ENCODE data around the gene GET3. TPM values are rescaled to one million over a fixed set of nuclear protein-coding genes. Genes with fewer than 3 reads are reported as not detected.
A peak's percentile ranks its signal among the peaks of the same experiment; 100 is the strongest.

GET3 gene
- total and polyA plus RNA-seq, 2 of the 13 experiments (the other 11 are each of a cell fraction or from before 2014, with no cell fraction given) = 57.7 to 59.4 TPM

- TF ChIP-seq ZBTB25 (CRISPR knock-in tag; IDR thresholded peaks at IDR 0.05) (peak; percentile 59; the same call in 1 of the 2 replicates), ZNF263 (CRISPR knock-in tag; IDR thresholded peaks at IDR 0.05) (no peak), HOXA3 (CRISPR knock-in tag; IDR thresholded peaks at IDR 0.05) (no peak; the same call in 1 of the 2 replicates), NR2F2 (IDR thresholded peaks at IDR 0.05; ENCODE audit: borderline replicate concordance, low read depth) (no peak), ATF5 (CRISPR knock-in tag; IDR thresholded peaks at IDR 0.05; ENCODE audit: low read depth) (no peak), ZNF639 (CRISPR knock-in tag; conservative IDR thresholded peaks at IDR 0.05) (peak; percentile 54; the same call in 1 of the 2 replicates), ZBTB8A (CRISPR knock-in tag; IDR thresholded peaks at IDR 0.05; ENCODE audit: borderline replicate concordance, low read depth) (peak; percentile 100), POLR2G (IDR thresholded peaks at IDR 0.05; ENCODE audit: low read depth, low read length) (peak; percentile 62; the same call in 1 of the 2 replicates), ZNF329 (CRISPR knock-in tag; IDR thresholded peaks at IDR 0.05; ENCODE audit: low read depth) (peak; percentile 45; the same call in 1 of the 2 replicates), ZNF766 (CRISPR knock-in tag; IDR thresholded peaks at IDR 0.05; ENCODE audit: borderline replicate concordance) (no peak), RNF2 (conservative IDR thresholded peaks at IDR 0.05; ENCODE audit: low read depth) (no peak), GATAD1 (CRISPR knock-in tag; IDR thresholded peaks at IDR 0.05) (0 out of 2 replicates have a peak, but pooled peaks have one; percentile 16), ZNF484 (CRISPR knock-in tag; IDR thresholded peaks at IDR 0.05; ENCODE audit: borderline replicate concordance, low read depth) (no peak), ZNF121 (CRISPR knock-in tag; IDR thresholded peaks at IDR 0.05) (no peak)
- TF ChIP-seq, protein P1, sequence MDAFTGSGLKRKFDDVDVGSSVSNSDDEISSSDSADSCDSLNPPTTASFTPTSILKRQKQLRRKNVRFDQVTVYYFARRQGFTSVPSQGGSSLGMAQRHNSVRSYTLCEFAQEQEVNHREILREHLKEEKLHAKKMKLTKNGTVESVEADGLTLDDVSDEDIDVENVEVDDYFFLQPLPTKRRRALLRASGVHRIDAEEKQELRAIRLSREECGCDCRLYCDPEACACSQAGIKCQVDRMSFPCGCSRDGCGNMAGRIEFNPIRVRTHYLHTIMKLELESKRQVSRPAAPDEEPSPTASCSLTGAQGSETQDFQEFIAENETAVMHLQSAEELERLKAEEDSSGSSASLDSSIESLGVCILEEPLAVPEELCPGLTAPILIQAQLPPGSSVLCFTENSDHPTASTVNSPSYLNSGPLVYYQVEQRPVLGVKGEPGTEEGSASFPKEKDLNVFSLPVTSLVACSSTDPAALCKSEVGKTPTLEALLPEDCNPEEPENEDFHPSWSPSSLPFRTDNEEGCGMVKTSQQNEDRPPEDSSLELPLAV (CRISPR knock-in tag; conservative IDR thresholded peaks at IDR 0.05; ENCODE audit: low read depth) = no peak
- TF ChIP-seq, protein P2, sequence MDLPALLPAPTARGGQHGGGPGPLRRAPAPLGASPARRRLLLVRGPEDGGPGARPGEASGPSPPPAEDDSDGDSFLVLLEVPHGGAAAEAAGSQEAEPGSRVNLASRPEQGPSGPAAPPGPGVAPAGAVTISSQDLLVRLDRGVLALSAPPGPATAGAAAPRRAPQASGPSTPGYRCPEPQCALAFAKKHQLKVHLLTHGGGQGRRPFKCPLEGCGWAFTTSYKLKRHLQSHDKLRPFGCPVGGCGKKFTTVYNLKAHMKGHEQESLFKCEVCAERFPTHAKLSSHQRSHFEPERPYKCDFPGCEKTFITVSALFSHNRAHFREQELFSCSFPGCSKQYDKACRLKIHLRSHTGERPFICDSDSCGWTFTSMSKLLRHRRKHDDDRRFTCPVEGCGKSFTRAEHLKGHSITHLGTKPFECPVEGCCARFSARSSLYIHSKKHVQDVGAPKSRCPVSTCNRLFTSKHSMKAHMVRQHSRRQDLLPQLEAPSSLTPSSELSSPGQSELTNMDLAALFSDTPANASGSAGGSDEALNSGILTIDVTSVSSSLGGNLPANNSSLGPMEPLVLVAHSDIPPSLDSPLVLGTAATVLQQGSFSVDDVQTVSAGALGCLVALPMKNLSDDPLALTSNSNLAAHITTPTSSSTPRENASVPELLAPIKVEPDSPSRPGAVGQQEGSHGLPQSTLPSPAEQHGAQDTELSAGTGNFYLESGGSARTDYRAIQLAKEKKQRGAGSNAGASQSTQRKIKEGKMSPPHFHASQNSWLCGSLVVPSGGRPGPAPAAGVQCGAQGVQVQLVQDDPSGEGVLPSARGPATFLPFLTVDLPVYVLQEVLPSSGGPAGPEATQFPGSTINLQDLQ (CRISPR knock-in tag; IDR thresholded peaks at IDR 0.05) = no peak
- TF ChIP-seq, protein P3, sequence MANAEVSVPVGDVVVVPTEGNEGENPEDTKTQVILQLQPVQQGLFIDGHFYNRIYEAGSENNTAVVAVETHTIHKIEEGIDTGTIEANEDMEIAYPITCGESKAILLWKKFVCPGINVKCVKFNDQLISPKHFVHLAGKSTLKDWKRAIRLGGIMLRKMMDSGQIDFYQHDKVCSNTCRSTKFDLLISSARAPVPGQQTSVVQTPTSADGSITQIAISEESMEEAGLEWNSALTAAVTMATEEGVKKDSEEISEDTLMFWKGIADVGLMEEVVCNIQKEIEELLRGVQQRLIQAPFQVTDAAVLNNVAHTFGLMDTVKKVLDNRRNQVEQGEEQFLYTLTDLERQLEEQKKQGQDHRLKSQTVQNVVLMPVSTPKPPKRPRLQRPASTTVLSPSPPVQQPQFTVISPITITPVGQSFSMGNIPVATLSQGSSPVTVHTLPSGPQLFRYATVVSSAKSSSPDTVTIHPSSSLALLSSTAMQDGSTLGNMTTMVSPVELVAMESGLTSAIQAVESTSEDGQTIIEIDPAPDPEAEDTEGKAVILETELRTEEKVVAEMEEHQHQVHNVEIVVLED (CRISPR knock-in tag; IDR thresholded peaks at IDR 0.05; ENCODE audit: borderline replicate concordance) = no peak
- TF ChIP-seq, protein P4, sequence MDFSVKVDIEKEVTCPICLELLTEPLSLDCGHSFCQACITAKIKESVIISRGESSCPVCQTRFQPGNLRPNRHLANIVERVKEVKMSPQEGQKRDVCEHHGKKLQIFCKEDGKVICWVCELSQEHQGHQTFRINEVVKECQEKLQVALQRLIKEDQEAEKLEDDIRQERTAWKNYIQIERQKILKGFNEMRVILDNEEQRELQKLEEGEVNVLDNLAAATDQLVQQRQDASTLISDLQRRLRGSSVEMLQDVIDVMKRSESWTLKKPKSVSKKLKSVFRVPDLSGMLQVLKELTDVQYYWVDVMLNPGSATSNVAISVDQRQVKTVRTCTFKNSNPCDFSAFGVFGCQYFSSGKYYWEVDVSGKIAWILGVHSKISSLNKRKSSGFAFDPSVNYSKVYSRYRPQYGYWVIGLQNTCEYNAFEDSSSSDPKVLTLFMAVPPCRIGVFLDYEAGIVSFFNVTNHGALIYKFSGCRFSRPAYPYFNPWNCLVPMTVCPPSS (IDR thresholded peaks at IDR 0.05) = no peak
Observed at GRCh38 chr19:12789904-12790619, 52.8 kb downstream of the GET3 start (continued).

Data from HepG2 (cell line).